Measurements from ENCODE around the gene NEDD8. TPM values are rescaled to one million over a fixed set of nuclear protein-coding genes. Genes with fewer than 3 reads are reported as not detected.

Gene NEDD8
- total and polyA plus RNA-seq, 2 donors (not counting 3 experiments of a cell fraction or from before 2014, with no cell fraction given), result 243 to 316 TPM

- no peaks in the 10 kb centered on the region for H4K20me1 ChIP-seq (replicated peaks; ENCODE audit: control insufficient read depth, extremely low read depth, insufficient read depth, low read length)
- H2AFZ ChIP-seq (ENCODE audit: low read depth, low read length), result no peak overlapping the region
- ChIA-PET CTCF (interaction anchor here (1.5 to 1.8 kb wide), 3 partner anchors 27 to 54 kb away, joined by 5 to 7 read pairs (median 6); partner anchors contain the start of genes MDP1 and TINF2), POLR2A (interaction anchor here (1.0 kb wide), 1 partner anchor 27 kb away, joined by 3 read pairs; the partner anchor contains the start of gene TINF2)
- dilution Hi-C loops (cut with MboI; ENCODE audit: extremely low pct_ligation_motif_present, low sequenced_read_pairs), result no loop called here
- H3K9ac ChIP-seq (replicated peaks; ENCODE audit: extremely low read depth, insufficient read depth, low read length), result no peak overlapping the region
- H3K4me1 ChIP-seq (ENCODE audit: control insufficient read depth, extremely low read depth, insufficient read depth, low read length), result peaks cover 9% of the 10 kb centered on the region
- no peaks in the 10 kb centered on the region for H3K79me2 ChIP-seq (ENCODE audit: control insufficient read depth, insufficient read depth, low read length)
- no TSS peak for BruUV-seq (replicated peaks)
- TF ChIP-seq POLR2A (IDR thresholded peaks at IDR 0.05; ENCODE audit: low read depth, low read length) (no peak), POLR2AphosphoS5 (IDR thresholded peaks at IDR 0.05; ENCODE audit: insufficient read depth, low read depth, low read length) (no peak), MYC (IDR thresholded peaks at IDR 0.05; ENCODE audit: low read depth, low read length) (no peak), MAX (IDR thresholded peaks at IDR 0.05; ENCODE audit: insufficient read depth, insufficient read length) (no peak), CTCF (IDR thresholded peaks at IDR 0.05; ENCODE audit: extremely low read depth in 1 of 2, insufficient read depth in 1 of 2, low read depth in 1 of 2, low read length in 2 of 2) (no peak), GATA2 (IDR thresholded peaks at IDR 0.05; ENCODE audit: insufficient read depth, insufficient read length, low read depth, low read length) (no peak), FOS (IDR thresholded peaks at IDR 0.05; ENCODE audit: borderline replicate concordance, insufficient read depth, low read length) (no peak), JUN (IDR thresholded peaks at IDR 0.05; ENCODE audit: borderline replicate concordance, insufficient read depth, insufficient read length, low read depth) (no peak), EZH2 (IDR thresholded peaks at IDR 0.05; ENCODE audit: borderline replicate concordance, low read depth, low read length, severe bottlenecking) (no peak)
- peaks cover 2 to 21% of the 10 kb centered on the region in 2 experiments for H3K36me3 ChIP-seq (ENCODE audit: control insufficient read depth in 2 of 2, extremely low read depth in 1 of 2, insufficient read depth in 2 of 2, low read length in 2 of 2)
- no peaks in the 10 kb centered on the region for H3K9me1 ChIP-seq (replicated peaks; ENCODE audit: control insufficient read depth, extremely low read depth, insufficient read depth, low read length)
- no peak overlapping the region for H3K27ac ChIP-seq (ENCODE audit: insufficient read depth, low read depth, low read length)
- no peaks in the 10 kb centered on the region for H3K27me3 ChIP-seq (ENCODE audit: control insufficient read depth in 2 of 2, insufficient read depth in 2 of 2, low read length in 2 of 2)
- H3K4me3 ChIP-seq (replicated peaks in 1 of 3; ENCODE audit: insufficient read depth in 1 of 3, low read depth in 1 of 3, low read length in 3 of 3), result no peak overlapping the region
- DNase-seq (ENCODE audit: low read depth, low spot score), result no peak
- no peak overlapping the region for H3K4me2 ChIP-seq (ENCODE audit: insufficient read depth, low read length)
- FAIRE-seq, result no peak
- H3K9me3 ChIP-seq (replicated peaks; ENCODE audit: control insufficient read depth, insufficient read depth, low read length), result no peaks in the 10 kb centered on the region
- intact Hi-C loops (cut with micrococcal nuclease), result no loop called here
Observed at GRCh38 chr14:24269368-24269767, 37.2 kb upstream of the NEDD8 start.

Data from endothelial cell of umbilical vein (primary cell).